Activated CD4-positive, alpha-beta T cell treated with anti-CD3 and anti-CD28 coated beads, Interleukin-2, amount 50 U/mL, for 24 hours (primary cell): ENCODE data around the gene C11orf58.

Experiments used
- DNase-seq, 2 donors: peaks; one replicate each; pipeline ENCODE4 v3.0.0-alpha.2; 2020; ENCODE audit warnings: low read depth in 1 of 2, low spot score in 1 of 2

The C11orf58 gene

DNA sequence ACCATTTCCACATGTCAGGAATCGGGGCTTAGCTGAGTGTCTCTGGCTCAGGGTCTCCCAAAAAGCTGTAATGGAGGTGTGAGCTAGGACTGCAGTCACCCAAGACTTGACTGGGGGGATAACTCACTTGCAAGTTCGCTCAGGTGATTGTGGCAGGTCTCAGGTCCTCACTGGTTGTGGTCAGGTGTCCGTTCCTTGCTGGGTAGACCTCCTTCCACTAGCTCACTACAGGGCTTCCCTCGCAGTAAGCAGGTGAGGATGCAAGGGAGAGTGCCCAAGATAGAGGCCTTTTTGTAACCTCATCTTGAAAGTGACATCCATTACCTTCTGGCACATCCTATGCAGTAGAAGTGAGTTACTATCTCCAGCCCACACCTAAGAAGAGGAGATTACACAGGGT is 29.5 kb downstream of the C11orf58 start:
- no peak for DNase-seq

DNA sequence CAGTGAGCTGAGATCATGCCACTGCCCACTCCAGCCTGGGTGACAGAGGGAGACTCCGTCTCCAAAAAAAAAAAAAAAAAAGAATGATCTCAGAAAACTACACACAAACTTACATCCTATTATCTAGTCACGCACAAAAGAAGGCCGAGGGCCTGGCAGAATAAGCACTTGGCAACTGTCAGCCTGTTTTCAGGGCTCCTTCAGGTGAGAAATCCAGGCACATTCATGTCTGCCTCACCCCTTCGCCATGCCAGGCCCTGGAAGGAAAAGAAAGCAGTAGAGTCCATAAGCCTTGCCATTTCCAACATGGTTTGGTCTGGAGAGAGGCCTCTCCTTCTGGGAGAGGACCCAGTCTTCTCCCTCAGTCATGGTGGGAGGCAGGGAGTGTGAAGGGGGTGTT is 30.9 kb downstream of the C11orf58 start:
- no peak for DNase-seq

DNA sequence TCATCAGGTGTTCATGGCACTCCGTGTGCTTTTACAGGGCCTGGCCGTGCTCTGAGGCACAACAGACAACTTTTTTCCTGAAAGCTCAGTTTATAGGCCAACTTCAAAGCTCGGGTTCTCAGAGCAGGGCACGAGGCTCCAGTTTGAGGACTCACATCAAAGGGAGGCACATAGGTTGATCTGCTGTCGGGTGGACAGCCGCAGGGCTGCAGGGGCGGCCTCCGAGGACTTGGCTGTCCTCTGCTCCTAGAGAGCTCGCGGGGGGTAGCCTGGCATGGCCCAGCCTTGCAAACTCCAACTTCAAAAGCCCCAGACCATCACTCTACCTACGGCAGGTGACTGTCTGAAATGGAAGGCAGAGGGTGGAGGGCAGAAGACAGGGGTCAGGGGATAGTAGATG is 31.6 kb downstream of the C11orf58 start:
- no peak for DNase-seq

DNA sequence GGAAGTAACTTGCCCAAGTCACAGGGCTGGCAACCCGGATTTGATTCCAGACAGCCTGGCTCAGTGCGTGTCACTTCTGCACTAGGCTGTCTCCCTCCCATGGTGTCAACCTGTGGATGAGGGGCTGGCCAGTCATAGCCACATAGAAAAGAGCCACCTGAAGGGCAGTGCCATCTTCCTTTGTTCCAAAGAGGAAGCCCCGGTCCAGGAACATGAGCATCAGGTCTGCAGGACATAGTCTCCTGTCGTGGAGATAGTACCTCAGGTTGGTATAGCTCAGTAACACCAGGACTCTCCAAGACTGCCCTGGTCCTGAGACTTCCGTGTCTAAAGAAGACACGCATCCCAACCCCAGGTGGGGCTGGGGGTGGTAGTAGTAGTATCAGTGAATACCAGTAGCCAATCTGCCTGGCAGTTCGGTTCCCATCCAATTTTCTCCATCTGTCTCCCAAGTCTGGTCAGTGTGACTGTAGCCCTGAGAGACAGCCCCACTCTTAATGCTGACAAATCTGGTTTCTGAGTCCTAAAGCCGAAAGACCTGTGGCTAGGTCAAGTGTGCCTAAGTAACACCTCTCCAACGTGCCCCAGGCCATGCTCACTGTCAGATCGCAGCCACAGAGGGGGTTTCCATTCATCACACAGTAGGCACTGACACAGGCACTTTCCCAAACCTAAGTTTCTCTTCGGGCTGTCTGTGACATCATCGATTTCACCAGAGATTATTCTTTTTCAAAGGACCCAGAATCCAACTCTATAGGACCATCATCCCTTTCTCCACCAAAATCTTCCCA is 33.1 kb downstream of the C11orf58 start:
- no peak for DNase-seq

DNA sequence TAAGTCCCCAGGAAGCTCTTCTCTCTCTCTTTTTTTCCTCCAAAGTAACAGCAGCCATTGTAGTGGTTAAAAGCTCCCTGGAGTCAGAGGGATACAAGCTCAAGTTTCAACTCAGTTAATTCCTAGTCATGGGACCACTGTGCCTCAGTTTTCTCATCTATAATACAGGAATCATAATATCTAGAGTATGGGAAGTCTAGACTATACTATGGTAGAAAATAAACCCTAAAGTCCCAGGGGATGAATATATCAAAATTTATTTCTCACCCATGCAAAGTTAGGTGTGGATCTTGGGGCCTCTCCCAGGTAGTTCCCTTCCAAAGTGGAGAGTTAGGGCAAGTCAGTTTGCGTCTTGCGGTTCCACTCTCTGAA is 33.7 kb downstream of the C11orf58 start:
- no peak for DNase-seq

DNA sequence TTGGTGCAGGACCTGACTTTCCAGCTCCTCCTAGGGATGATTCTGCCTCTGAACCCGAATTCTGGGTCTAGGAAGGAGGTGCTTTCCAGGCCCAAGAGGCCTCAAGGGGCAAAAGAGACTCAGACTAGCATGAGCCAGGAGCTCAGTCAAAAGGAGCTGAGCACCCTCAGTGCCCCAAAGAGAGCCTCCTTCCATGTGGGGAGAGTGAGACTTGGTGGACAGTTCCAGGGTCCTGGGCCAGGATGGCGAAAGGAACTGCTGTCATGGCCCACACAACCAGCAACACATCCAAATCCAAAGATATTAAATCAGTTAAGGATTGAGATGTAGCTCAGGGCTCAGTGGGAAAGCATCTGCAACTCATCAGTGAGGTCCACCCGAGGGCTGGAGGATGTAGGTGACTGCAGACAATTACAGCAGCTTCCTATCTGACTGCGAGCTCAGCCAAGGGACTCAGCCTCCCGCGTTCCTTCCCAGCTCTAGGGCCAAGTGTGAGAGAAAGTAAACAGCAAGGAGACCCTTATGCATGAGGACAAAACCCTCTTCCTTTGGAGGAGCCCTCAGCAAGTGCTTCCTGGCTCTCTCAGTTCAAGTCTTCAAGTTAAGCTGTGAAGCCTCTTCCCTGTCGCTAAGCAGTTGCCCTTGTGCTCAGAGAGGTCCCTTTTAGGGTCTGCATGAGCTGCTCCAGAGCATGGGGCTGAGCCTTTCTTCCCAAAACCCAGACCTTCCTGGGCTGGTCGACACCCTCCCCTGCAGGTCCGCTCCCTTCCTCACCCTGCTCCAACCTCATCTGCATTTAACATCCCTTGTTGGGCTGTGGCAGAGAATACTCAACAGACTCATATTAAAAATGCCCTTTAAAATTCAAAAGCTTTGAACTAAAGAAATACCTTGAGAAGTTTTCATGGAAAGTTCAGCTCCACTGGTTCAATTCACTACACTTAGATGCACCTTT is 35.8 kb downstream of the C11orf58 start:
- no peak for DNase-seq

DNA sequence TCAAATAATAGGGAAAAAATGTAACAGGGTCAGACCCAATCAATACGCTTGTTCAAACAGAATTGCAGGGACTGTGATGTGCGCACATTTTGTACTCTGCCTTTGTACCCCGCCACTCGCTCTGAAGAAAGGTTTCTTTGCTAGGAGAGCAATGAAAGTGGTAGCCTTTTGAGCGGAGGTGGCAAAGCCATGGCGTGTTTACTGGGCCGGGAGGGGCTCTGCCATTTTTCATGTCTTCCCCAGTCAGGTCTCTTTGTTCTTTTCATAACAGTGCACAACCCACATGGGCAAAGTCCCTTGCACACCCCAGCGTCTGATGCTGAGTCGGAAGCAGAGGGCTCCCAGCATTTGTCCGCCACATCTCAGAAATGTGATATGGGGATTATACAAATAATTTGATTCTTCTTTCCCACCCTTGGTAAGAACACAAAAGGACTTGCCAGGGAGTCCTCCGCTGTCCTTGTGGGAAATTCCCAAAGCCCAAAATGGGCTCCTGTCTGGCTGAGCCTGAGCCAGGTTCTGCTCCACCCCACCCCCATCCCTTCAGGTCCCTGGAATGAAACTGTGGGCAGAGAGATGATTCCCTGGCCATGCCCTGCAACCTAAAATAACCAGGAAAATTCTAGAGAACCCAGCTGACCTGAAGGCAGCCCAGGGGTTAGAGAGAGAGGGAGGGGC is 36.6 kb downstream of the C11orf58 start:
- no peak for DNase-seq

DNA sequence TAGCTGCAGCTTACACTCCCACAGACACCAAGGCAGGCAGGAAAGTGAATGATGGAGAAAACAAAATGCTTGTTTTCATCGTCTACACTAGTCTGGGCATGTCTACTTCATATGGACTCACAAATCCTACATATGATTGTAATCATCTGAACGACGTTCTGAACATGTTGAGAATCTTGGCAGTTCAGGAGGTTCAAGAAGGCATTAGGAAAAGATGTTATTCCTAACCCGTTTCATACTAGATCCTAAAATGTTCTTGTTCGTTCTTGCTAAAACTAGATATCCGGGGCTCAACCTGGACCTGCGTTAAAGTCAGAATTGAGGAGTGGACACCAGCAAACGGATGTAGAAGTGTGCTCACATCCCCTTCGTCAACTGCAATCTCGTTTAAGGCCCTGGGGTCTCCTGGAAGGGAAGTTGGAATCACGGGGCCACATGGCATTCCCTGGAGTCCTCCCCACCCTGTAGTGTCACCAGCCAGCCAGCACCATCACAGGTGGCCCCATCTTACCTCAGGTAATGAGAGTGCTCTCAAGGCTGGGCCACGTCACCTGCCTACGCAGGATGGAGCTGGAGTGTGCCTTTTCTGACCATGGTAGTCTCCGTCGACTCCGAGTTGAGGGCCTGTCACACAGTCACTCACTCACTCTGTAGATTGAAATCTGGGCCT is 37.3 kb downstream of the C11orf58 start:
- DNase-seq = no peak

DNA sequence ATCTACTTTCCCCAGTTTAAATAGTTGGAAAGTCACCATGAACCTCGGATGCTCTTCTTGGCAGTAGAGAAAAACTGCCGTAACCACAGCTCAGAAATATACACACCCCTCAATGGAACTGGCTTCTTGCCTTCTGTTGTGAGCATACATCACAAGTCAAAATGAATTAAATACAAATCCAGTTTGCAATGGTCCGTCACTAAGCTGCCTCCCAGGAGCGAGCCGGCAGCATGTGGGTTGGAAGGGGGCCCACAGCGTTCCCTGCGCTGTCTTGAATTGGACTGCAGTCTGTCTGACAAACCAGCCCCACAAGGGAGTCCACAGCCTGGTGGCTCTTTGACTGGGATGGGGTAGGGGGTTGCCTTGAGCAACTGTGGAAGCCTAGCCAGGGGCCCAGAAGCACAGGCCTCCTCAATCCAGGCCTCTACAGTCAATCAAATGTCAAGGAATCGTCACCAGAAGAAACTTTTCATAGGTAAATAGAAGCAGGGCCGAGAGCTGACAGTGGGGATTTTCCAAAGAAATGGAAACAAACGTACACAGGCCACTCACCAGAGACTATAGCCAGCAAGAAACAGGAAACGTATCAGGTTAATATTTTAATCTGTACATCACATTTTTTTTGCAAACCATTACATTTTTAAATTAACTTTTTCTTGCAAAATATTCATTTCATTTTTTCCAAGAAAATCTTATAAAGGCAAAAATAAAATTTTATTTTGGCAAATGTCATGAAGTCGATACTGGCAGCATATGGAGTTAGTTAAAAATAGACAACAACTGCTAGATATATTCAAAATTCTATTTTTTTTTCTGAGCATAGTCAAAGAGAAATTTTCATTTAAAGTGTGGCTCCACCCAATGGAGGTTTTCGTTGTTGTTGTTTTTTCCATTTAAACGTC is 38.5 kb downstream of the C11orf58 start:
- DNase-seq = no peak

DNA sequence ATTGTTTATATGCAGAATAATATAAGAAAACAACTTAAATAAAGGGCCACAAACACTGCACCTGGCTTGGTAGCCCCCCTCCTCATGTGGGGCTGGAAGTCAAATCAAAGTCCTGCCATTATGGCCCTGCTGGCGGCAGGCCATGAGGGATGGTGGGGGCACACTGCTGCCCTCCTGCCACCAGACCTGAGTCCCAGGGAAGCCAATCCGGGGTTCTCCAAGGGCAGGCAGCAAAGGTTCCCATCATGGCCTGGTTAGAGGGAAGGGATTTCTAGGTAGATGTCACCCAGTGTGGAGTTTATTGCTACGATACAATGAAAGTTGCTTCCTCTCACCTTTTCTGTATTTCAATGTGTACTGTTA is 39.1 kb downstream of the C11orf58 start:
- no peak for DNase-seq

DNA sequence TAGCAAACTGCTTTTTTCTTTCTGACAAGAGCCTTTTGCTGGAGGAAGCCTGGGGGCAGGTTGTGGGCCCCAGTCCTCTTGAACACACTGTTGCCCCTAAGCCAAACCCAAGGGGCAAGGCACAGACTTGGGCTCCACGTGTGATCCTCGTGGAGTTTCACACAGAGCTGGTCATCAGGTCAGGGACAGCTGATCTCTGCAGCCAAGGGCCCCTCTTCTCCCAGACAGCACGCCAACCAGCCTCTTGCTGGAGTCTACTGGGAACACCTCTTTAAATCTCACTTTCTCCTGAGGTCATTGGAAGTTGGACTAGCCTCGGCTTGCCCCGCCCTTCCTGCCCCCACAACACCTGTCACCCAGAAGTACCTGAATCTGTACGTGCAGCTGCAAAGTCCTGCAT is 39.8 kb downstream of the C11orf58 start:
- no peak for DNase-seq

DNA sequence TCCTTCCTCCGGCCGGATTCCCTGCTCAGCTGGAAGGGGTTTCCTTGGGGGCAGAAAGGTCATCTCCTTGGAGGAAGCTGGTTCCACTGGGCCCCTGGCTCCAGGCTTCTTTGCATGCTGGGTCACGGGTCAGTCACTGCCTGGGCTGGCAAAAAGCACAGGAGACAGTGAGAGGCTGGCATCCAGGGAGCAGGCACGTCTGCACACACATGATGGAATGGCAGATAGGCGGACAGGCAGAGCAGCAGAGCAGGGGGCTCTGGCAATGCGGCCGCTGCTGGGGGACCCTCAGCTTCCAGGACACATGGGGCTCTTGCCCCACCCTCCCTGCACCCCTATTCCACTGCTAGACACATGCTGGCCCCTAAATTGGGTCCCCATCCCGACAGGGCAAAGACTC is 40.4 kb downstream of the C11orf58 start:
- no peak for DNase-seq

DNA sequence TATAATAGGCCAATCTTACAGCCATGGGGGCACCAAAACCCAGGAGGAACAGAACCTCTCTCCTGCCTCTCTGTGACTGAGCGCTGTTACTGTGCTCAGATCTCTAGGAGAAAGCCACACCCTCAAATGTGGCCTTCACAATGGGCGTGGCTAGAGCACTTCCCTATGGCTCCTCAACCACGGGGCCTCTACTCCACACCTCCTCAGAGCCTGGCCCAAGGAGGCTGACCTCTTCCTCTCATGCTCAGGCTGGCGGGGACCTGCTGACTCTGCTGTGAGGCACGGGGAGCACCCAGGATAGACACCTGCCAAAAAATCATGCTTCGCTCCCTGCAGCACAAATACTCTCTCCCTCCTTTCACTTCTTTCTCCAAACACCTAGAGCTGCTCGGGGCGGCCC is 41.0 kb downstream of the C11orf58 start:
- DNase-seq = no peak

DNA sequence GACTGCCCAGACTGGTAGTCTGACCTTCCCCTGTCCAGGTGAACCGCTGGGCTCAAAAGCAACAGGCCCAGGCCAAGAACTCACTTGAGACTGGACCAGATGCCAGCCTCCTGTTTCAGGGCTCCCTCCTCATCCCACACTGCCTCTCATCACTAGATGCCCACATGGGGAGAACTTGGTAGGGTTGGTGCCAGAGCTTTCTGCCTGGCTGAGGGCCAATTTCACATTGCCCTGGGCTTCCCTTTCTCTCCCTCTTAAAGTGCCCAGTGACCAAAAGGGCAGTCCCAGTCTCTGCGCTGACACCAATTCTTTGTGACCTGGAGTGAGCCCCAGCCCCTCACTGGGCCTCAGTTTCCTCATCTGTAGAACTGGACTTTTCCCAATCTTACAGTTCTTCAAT is 41.7 kb downstream of the C11orf58 start:
- no peak for DNase-seq

DNA sequence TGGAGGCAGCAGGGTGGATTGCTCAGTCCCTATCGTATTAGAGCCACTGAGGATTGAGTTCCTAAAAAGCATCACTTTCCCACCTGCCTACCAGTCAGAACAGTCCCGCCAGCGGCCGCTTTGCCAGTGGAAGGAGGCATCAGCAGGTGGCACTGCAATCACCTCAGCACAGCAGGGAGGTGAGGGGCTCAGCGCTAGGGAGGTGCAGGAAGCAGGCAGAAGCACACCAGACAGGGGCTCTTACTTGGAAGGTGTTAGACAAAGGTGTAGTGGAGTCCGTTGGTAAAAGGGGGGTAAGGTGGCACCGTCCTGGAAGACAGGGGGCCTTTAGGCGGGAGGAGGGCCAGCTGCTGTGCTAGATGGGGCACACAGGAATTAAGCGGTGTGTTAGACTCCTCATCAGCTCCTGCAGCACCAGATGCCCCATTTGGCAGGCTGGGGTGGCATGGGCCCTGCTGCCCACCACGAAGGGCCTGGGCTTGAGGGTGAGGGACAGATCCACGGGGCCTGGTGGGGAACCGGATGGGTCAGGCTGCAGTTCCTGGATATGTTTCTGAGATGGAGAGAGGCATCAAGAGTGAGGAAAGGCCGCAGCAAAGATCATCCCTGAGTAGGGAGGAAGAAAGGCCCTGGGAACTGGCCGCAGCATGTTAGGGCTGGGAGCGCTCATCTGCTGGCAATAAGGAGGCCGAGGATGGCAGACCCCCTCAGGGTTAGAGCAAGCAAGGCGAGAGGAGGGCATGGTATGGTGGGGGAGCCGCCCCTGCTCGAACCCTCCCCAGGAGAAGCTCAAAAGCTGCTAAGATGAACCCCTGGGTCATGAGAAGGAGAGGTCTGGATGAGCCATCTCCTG is 42.5 kb downstream of the C11orf58 start:
- no peak for DNase-seq

DNA sequence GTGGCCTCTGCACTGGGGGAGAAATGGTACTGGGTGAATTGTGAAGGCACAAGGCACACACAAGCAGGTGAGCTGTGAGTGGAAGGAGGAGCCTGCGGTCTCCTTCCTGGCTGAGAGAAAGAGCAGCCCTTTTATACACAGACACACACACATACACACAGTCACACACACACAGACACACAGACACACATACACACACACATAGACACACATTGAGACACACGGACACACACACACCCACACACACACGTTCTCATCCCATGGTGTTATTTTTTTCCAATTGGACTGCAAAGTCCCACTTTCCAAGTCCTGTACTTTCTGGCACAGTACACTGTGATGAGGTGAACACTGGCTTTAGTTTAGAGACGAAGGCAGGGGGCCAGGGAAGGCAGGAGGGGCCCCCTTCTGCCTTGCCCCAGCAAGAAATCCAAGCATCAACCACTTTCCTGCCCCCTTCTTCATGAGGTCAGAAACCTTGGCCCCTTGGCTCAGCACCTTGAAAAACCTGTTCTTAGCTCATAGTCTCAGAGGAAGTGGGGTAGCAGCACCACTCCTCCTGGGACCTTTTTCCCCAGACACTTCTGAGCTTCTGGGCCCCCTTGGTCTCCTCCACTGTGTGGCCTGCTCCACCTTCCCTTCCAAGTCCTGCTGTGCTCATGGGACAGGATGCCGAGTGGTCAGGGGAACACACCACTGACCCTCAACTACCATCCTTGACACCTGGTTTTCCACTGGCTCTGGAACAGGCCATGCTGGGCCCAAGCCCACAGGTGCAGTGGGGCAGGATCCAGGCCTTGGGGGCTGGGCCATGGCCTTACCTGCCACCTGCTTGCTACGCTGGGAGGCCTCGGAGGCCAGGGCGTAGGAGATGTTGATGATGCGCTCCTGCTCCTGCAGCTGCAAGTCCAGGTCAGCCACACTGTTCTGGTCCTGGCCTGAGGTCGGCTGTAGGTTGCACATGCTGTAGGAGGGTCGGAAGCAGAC is 43.8 kb downstream of the C11orf58 start:
- DNase-seq = no peak

DNA sequence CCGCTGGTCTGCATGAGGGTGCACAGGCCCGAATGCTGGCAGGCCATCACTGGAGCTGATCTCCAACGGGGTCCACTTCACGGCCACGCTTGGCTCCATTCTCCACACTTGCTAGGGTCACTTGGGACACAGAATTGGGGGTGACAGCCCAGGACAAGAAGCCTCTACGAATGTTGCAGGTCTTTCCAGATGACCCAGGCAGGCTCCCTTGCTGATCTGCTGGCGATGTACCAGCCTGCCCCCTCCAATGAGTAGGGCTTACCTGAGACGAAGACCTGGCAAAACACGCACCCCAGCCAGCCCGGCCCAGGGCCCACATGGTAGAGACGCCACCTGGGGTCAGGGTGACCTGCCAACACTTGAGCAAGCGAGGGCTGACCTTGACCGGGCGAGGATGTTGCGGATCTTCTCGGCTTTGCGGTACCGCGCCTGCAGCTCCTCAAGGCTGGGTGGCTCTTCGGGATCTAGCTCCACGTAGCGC is 44.9 kb downstream of the C11orf58 start:
- no peak for DNase-seq

DNA sequence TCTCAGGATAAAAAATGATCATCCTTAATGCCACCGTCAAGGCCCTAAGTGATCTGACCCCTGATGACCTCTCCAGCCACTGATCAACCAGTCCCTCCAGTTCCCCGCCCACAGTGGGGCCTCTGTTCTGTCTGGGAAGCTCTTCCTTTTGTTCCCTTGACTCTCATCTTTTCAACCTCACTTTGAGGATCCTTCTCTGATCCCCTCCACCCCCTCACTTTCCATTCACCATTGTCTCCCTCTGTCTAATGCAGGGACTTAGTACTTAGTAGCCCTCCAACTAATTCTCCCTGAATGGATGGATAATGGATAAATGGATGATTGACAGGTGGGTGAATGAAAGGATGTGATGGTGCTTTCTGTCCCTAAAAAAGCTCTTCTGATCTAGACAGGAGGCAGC is 45.6 kb downstream of the C11orf58 start:
- no peak for DNase-seq
